ENCODE results near the gene VEGFA.

The VEGFA gene

GRCh38 chr6:43788301-43788700 lies 18.3 kb downstream of the VEGFA start:
- no peak for DNase-seq

DNA sequence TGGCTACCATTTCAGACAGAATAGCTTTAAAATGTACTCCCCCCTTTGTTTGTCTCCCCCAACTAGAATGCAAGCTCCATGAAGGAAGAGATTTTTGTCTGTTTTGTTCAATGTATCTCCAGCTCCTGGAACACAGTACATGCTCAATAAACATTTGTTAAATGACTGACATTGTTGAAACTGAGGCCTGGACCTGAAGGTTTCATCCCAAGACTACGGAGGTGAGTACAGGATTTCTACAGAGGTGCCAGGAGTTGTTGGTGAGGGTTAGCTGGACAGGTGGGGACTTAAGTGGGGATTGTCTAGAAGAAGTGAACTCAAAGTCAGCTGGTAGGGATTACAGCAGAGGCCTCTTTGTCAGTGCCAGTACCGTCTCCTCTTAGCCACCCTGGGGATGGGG lies 19.4 kb downstream of the VEGFA start:
- no peak for DNase-seq

DNA sequence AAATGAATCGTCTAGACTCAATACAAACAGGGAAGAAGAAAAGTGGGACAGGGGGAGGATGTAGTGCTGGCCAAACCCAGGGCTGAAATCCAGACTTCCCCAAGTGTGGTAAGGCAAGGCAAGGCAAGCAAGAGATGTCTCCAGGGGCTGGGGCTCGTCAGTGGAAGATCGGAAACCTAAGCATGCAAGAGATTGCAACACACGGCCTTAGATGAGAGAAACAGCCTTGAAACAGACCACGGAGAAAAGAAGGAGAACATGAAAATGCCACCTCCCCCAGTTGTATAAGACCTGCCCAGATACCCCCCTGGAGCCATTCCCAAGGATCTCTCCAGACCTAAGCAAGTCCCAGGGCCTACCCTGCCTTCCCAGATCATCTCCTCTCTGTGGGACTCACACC lies 20.0 kb downstream of the VEGFA start:
- no peak for DNase-seq

GRCh38 chr6:43791745-43792422 lies 21.9 kb downstream of the VEGFA start:
- DNase-seq: peak in 1 of 2 donors; percentile 40

- DNase-seq: no peak
Measured at GRCh38 chr6:43793154-43793874, 23.3 kb downstream of the VEGFA start.

GRCh38 chr6:43793875-43794242 lies 23.8 kb downstream of the VEGFA start:
- DNase-seq: no peak

DNA sequence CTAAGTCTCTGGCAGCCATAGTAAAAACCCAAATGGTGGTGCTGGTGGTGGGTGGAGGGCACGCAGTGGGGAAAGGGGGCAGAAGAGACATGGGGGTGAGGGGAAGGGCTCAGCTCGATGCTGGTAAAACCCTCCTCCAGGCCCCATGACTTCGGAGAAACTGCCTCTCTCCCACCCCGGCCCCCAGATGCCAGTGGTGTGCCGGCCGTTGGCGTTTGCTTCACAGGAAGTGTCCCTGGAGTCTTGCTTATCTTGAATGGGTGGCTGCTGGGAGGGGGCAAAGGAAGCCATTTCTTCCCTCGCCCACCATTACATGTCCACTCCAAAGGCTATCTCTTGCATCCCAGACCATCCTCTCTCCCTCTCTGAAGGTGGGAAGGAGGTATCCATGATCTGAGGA lies 25.4 kb downstream of the VEGFA start:
- no peak for DNase-seq

- no peak for DNase-seq
Measured at GRCh38 chr6:43796168-43796567, 26.2 kb downstream of the VEGFA start.

DNA sequence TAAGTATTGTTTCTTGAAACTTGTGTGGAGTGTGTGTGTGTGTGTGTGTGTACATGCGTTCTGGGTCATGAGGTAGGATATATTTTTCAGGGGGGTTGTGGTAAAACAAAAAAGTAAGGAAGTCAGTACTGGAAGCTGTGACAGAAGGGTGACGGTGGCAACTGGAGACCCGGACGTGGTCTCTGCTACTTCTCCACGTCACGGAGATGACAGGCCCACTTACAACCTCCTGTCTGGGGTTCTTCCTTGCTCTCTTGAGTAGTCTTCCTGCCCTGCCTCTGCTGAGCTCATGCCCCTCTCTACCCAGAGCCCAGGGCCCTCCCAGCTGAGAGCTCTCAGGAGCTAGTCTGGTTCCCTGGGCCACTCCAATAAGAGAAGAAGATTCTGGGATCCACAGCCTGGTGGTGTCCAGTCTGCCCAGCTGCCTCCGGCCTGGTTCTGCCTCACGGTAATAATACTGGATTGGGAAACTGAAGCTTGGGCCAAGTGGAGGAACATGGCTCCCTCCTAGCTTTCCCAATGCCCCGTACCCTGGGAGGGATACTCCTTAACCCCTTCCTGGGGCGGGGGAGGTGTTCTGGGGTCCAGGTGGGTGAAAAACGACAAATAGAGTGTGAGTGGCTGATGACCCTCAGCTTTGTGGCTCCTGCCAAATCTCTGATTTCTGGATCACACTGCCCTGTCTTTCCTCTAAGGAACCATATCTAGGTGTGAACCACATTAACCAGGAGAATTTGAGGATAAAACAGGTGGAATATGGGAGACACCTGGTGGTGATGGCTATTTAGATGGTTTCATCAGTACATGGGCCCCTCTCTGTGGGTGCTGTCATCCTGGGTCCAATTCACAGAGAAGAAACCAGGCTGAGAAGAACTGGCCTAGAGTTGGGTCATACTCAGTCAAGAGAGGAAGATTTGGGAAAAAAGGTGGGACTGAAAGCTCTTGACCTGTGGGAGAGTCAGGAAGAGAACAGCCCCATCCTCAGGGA lies 27.2 kb downstream of the VEGFA start:
- DNase-seq: peak in 1 of 2 donors; percentile 78

GRCh38 chr6:43797919-43798318 lies 27.9 kb downstream of the VEGFA start:
- no peak for DNase-seq

DNA sequence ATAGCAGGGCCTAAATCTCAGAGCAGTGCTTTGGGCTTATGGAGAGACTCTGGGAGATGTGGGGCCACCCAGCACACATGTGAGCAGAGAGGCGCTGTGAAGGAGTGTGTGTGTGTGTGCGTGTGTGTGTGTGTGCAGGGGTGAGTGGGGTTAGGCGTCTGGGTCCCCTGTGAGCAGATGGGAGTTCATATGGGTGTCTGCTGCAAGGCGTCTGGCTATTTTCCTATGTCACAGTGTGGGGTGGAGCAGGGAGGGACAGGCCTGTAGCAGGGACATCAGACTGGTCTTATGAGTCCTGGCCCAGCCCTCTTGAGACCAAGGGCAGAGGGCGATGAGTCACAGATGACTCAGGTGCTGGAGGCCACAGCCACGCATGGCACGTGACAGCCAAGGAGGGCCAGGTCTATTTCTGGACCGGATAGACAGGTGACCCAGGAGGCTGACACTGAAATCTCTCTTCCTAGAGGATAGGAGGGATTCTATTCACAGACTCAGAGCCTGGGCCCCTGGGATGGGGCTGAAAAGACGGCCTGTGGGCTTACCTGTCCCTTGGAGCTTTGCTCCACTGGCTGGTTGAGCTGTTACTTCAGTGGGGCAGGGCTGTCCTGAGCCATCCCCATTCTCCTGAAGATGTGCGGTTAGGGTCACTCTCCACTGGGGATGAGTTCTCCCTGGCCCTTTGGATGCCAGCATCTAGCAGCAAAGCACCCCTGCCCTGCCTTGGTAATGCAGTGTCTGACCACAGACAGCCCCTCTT lies 28.9 kb downstream of the VEGFA start:
- DNase-seq: peak; percentile 38 to 50

DNA sequence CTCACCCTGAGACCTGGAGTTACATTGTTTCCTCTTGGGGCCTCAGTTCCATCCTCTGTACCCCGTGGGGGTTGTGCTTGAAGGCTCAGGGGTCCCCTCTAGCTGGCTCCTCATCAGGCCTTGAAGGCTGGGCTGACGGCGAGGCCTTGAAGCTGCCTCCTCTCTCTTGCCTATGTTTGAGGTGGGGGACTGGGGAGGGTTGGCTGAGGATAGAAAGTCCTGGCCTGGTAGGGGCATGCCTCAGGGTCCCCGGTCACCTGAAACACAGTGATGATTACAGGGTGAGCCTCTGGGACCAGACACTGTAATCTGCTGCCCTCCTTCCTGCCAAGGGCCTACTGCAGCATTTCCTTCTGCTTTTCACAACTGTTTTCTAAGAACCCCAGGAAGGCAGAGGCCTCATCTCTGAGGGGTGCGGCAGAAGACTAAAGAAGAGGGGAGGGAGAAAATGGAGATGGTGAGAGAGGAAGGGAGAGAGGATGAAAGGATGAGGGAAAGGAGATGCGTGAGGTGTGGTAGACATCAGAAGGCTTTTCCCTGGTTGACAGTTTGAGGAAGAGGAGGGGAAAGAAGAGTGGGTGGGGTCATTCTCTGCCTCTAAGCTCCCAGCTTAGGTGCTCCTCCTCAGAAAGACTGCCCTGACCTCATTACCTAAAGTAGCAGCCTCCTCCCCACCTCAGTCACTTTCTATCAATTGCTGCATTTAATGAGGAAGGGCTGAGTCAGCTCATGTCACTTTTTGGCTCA lies 29.7 kb downstream of the VEGFA start:
- DNase-seq: peak in 1 of 2 donors; percentile 82

DNA sequence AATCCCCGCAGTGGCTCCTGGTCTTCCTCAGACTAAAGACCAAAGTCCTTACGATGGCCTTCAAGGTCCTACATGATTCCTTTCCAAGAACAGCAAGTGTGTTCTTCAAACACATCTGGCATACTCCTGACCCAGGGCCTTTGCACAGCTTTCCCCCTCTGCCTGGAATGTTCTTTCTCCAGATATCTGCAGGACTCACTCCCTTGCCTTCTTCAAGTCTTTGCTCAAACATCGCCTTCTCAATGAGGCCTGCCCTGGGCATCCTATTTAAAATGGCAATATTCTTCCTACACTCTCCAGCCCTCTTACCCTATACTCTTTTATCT lies 30.2 kb downstream of the VEGFA start:
- no peak for DNase-seq

- no peak for DNase-seq
Measured at GRCh38 chr6:43800746-43801494, 30.9 kb downstream of the VEGFA start.

DNA sequence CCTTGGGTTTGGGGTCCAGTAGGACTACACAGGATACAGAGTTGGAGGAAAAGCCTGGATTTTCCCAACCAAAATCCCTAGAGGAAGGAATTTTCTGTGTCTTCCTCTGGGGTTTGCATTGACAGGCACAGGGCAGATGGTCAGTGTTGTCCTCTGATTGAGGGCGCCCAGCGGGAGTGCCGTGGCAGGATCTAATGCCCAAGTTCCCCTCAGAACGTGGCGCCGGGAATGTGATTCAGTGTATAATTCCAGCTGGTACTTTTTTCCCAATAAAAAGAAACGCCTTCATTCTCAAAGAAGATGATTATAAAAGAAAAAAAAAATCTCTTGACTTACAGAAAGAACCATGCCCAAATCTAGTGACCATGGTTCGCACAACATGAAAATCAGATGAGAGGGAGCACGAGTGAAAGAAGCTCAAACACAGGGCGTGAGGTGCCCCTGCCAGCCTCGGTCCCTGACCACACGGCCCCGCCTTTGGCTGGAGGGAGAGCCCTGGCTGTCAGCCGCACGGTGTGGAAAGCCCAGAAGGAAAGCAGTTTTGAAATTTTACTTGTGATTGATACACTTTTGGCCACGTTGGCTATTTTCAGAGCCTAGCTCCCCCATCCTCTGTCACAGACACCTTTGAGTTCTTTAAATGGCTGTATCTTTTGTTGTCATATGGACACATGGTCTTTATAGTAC lies 31.6 kb downstream of the VEGFA start:
- DNase-seq: no peak

DNA sequence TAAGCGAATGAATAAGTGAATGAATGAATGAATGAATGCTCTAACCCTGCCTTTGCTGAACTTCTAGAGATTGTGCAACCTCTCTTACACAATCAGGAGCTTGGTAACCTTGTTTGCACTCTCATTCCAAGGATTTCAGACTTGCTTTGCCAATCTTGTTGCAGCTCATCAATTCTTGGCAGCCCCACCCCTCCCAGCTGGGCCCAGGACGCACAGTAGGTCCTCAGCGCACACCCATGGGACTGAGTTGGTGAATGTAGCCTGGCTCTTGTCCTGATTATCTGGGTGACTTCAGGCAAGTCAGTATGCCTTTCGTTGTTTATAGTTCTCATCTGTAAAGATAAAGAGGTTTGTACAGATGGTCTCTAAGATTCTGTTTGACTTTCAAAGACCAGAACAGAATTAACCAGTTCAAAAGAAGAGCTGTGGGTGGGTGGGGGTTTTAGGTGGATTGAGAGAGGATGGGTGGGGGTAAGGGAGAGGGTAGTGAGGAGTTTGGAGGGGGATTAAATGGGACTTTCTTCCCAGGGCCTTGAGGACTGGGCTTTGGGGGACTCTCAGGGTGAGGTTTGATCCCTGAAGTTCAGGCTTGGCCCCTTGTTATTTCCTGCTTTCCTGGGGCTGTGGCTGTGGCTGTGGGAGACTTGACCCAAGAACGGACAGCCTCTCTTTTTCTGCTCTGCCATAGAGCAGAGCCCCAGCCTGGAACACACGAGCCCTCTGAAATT lies 33.2 kb downstream of the VEGFA start:
- no peak for DNase-seq

DNA sequence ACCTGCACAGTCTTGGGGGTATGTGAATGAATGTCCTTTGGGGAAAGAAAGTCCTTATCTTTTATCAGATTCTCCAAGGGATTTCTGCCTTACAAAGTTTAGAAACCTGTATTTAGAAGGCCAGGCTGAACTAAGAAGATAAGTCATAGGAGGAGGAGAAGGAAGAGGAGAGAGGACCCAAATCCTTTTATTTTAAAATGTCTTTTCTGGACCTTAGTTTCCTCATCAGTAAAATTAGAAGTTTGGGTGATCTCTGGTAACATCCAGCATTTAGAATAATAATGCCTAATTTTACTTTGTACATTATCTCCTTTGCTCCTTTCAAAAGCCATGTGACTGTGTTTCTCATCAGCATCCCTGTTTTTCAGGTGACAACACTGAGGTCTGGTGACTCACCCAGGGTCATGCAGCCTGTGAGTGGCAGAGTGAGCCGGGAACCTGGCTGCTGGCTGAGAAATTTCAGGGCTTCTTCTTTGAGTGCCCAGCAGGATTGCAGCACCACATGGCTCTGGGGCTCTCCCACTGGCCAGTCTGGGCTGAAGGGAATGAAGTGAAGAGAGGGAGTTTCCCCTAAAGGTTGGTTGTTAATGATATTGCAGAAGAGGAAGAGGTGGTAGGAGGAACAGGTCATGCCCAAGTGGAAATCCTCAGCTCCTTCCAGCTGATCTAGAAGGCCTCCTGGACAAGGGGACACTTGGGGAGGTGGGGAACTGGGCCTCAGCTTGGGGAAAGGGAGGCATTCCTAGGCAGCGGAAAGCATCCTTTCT lies 34.0 kb downstream of the VEGFA start:
- DNase-seq: no peak

DNA sequence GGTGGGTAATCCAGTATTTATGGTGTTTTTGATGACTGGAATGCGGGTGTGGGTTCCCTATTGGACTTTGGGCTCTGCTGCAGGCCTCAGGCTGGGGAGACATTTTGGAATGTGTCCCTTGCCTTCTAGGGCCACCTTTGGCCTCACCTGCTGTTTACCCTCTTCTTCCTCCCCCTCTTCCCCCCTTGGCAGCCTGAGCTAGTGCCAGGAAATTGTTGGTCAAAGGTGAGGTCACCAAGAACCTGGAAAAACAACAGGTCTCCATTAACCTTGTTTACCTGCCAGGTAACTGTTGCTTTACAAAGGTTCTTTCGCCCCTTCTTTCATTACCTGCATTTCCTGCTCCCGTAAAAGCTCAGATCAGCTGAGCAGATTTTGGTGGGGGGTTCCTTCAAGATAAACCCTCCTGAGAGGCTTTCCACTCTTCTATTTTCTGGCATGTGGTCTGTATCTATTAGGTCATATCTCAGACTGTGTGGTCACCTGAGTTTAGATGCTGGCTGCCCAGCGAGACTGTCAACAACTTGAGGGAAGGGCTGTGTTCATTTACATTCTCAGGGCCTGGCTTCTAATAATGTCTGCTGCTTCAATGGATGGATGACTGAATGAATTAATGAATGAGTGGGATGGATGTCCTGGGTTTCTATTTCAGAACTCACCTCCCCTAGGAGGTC lies 34.7 kb downstream of the VEGFA start:
- no peak for DNase-seq

GRCh38 chr6:43805699-43806042 lies 35.7 kb downstream of the VEGFA start:
- DNase-seq: no peak

Measured in bone marrow (tissue), 2 donors.